COR-L47 (cell line): ENCODE measurements around the gene ERI3.

Experiments
- DNase-seq: peaks from one replicate; lab custom pipeline; 2025; lab: John Stamatoyannopoulos, UW

The ERI3 gene

GRCh38 chr1:44315521-44315920, 39.5 kb downstream of the ERI3 start:
- no peak for DNase-seq

- no peak for DNase-seq
Observed at GRCh38 chr1:44314452-44314851, 40.6 kb downstream of the ERI3 start.

DNA sequence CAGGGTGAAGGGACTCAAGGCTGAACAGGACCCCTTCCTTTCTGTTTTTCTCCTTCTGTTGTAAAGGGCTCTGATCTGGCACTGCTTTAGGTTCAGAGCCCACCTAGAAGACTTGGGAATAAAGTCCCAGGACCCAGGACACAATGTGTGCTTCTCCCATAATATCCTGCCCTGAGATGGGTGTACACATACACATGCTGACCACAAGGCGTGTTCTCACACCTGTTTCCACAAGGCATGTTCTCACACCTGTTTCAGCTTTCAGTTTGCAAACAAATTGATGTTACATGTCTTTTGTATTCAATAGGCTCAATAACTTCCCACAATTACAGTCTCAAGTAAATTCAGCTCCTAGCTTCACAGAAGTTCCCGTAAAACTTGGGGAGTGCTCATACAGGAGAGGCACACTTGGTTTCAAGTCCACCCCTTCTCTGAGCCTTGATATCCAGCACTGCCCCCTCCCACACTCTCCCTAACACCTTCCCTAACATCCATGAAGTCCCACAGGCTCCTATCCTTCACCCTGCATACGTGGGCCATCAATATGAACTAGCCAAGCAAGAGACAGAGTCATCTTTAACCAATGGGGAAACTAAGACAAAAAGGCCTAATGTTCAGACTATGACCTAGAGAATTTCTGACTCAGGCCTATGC, 41.7 kb downstream of the ERI3 start:
- no peak for DNase-seq

- no peak for DNase-seq
Observed at GRCh38 chr1:44312399-44313196, 42.5 kb downstream of the ERI3 start.

GRCh38 chr1:44310006-44310405, 45.1 kb downstream of the ERI3 start:
- DNase-seq, result no peak

DNA sequence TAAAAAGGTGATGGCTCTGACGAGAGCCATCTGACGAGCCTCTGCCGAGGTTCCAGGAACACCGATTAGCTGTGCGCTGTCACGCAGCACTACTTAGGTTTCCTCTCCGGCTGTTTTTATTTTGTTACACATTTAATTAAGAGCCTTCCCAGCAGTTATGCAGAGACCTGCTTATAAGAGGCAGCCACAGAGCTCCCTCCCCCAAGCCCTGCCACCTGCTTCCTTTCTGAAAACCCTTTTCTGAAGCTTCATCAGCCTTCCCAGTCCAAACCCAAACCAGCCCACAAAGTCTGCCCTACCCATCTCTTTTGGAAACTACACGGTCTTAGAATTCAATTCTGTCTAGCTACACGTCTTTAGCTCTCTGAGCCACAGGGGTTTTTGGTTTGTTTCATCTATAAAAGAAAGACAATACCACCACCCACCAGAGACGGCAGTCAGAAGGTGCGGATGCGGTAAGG, 49.1 kb downstream of the ERI3 start:
- DNase-seq, result no peak

DNA sequence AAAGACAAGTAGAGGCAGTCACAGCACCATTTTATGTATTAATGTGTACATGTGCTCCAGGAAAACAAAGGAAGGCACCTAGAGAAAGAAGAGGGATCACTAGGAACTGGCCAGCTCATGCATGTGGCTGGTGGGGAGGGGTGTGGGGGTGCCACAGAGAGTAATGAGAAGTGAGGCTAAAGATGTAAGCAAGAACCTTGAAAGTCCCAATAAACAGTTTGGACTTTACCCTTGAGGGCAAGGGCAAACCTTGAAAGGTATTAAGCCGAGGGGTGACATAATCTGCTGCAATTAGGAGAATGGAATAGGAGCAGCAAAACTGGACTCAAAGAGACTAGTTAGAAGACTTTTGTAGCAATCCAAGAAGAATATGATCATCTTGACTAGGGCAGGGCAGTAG, 51.5 kb downstream of the ERI3 start:
- DNase-seq, result no peak

- no peak for DNase-seq
Observed at GRCh38 chr1:44302541-44302940, 52.5 kb downstream of the ERI3 start.

DNA sequence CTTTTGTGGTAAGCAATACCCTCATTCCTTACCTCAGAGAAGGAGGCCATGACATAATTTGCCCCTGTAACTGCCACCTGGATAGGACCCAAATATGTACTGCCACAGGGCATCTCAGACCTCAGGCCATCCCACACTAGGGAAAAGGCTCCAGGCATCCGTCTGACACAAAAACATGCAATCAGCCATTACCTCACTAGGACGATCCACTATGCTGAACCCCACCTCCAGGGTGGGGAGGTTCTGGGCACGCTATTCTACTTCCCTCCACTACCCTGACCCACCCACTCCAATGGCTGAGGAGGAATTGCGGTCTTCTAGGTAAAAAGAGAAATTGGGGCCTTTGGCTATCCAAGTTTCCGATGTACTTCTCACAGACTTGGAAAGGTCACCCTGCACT, 53.6 kb downstream of the ERI3 start:
- DNase-seq, result no peak

DNA sequence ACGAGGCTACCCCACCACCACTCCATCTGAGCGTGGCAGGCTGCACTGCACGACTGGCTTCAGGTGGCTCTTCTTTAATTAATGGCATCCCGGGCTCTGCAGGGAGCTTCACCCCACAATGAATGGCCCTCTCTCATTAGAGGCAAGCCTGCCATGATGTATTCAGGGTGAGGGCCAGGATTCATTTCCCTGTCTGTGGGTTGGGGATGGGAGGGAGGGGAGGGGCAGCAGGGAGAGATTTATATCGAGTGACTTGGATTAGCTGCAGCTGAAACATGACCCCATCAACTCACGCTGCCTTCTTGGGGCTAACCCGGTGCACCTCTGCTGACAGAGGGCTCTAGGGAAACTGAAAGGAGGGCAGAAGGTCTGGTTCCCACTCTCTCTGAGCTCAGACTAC, 54.2 kb downstream of the ERI3 start:
- DNase-seq, result no peak

GRCh38 chr1:44297695-44298400, 57.2 kb downstream of the ERI3 start:
- DNase-seq, result no peak

GRCh38 chr1:44296806-44297205, 58.3 kb downstream of the ERI3 start:
- DNase-seq, result no peak

GRCh38 chr1:44296086-44296485, 59.0 kb downstream of the ERI3 start:
- DNase-seq, result no peak

- DNase-seq, result no peak
Observed at GRCh38 chr1:44294588-44295007, 60.5 kb downstream of the ERI3 start.

DNA sequence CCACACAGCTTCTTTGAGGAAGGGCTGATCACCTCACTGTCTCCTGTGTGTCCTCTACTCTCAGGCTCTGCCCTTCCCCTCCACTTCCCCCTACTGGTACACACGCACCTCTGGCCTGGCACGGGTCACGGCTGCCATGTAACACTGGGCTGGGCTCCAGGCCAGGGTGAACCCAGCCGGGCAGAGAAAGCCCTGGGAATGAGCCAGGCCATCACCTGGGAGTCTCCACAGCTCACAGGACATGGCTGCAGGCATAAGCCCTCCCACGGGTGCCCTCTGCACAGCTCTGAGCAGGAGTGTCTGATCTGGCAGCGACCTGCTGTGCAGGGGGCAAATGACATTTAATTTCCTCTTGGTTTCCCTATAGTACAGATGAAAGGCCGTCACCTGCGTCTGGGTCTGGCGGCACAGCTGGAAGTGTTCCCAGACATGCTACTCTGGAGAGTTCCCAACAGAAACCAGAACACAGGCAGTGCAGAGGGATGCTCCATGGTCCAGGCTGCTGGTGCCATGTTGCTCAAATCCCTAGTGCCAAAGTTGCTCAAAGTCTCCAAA, 61.2 kb downstream of the ERI3 start:
- no peak for DNase-seq

DNA sequence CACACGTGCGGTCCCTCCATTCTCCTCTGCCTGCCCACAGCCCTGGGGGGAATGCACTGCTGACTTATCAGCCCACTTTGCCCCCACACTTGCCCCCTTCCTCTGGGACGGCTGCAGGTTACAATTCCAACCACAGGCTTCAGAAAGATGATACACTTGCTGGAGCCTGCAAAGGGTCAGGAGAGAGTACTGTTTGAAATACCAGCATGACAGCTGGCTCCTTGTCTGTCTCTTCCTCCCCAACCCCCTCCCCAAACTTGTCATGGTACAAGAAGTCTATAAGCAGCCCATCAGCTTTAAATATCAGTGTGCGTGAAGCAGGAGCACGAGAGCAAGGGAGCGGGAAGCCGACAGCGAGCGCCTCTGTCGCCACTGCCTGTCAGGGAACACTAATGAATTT, 62.4 kb downstream of the ERI3 start:
- DNase-seq, result no peak

- DNase-seq, result no peak
Observed at GRCh38 chr1:44290250-44291094, 64.6 kb downstream of the ERI3 start.

GRCh38 chr1:44289530-44289929, 65.5 kb downstream of the ERI3 start:
- peak; percentile 42 for DNase-seq

DNA sequence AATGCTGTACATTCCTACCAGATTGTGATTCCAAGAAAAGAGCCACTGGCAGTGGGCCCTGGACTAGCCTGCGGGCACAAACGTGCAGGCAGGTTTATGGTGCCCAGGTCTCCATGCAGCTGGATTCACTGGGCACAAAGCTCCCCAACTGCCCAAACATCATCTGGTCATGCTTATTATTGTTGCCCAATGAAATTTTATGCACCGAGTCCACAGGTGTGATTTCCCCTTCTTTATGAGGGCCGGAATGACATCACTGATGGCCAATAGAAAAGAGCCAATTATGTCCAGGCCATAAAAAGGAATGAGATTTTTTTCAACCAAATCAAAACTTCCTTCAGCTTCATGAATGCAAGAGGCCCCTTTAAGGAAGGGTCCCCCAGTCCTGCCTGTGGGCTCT, 66.2 kb downstream of the ERI3 start:
- no peak for DNase-seq

DNA sequence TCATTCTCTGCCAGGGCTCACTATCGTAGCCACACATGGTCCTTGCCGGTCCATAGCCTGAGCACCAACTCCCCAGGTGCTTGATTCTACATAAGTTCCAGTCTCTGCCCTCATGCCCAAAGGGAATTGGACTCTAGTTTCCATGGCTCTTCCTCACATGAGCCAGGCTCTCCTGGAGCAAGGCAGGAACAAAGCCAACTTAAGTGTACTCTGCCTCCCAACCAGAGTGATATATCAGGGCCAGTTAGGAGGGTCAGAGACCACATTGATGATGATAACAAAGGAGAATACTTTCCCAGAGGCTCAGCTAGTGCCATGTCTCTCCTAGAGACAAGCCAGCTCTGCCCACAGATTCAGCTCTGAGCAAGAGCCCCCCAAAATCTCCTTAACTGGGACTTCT, 70.9 kb downstream of the ERI3 start:
- no peak for DNase-seq

GRCh38 chr1:44283524-44284173, 71.4 kb downstream of the ERI3 start:
- DNase-seq, result peak; percentile 65
